Prostate gland (tissue), 2 donors: ENCODE measurements around the gene TREM1.

Experiments
- CTCF ChIP-seq, 4 experiments: fragments of 200-600 bp in 2 of 4; fragments of 450-650 bp in 2 of 4; sonication (generic) in 2 of 4; IDR thresholded peaks; 1 replicate in 3 of 4; 2 replicates in 1 of 4; pipeline ENCODE4 v1.5.1; 2016 to 2019; ENCODE audit warnings: antibody characterized with exemption in 4 of 4, mild to moderate bottlenecking in 2 of 4, moderate library complexity in 2 of 4
- POLR2A ChIP-seq: fragments of 450-650 bp; IDR thresholded peaks from one replicate; pipeline ENCODE4 v1.6.1; 2016; ENCODE audit warnings: antibody characterized with exemption, mild to moderate bottlenecking
- POLR2AphosphoS5 ChIP-seq: sonication (generic); formaldehyde crosslinking; IDR thresholded peaks from one replicate; pipeline ENCODE4 v1.6.1; 2017; ENCODE audit warnings: antibody characterized with exemption

- no peak for TF ChIP-seq CTCF (IDR thresholded peaks at IDR 0.05)
- no peak for TF ChIP-seq POLR2A
- TF ChIP-seq POLR2AphosphoS5: no peak
Observed at GRCh38 chr6:41237128-41237527, 49.4 kb downstream of the TREM1 start.
